CD14-positive monocyte (primary cell): ENCODE data around the gene DNAJC18. TPM values are rescaled to one million over a fixed set of nuclear protein-coding genes. Genes with fewer than 3 reads are reported as not detected.
"Not testable (repeated sequence)": the region's sequence is repeated elsewhere in the genome, so short reads cannot be mapped to it uniquely, and the experiment has no call there.

ENCODE experiments used
- DNase-seq, 3 donors: peaks; one replicate each; pipeline ENCODE4 v3.0.0-alpha.2; 2011 to 2022
- H2AFZ ChIP-seq: 2 replicates; pipeline ENCODE4 v1.6.0; 2012; ENCODE audit warnings: mild to moderate bottlenecking, low read depth, low read length, inconsistent platforms; ENCODE audit not compliant: insufficient read depth, poor library complexity, severe bottlenecking
- H3K27ac ChIP-seq, 2 donors: 1 replicate in 1 of 2; 2 replicates in 1 of 2; pipeline ENCODE4 v1.5.1; 2012 to 2013; ENCODE audit warnings: low read length in 2 of 2, control low read depth in 1 of 2, inconsistent platforms in 1 of 2, low read depth in 1 of 2, mild to moderate bottlenecking in 1 of 2
- H3K27me3 ChIP-seq, 2 donors: one replicate each; pipeline versions ENCODE4 v1.6.0 to v1.6.1; 2011 to 2013; ENCODE audit warnings: low read length in 2 of 2; ENCODE audit not compliant: control insufficient read depth in 2 of 2, insufficient read depth in 2 of 2
- H3K36me3 ChIP-seq, 2 donors: replicated peaks in 1 of 2; 1 replicate in 1 of 2; 2 replicates in 1 of 2; pipeline versions ENCODE4 v1.5.1 to v1.6.1; 2012 to 2013; ENCODE audit warnings: low read length in 2 of 2, control low read depth in 1 of 2, inconsistent platforms in 1 of 2, mild to moderate bottlenecking in 1 of 2; ENCODE audit not compliant: insufficient read depth in 2 of 2, control insufficient read depth in 1 of 2
- H3K4me1 ChIP-seq, 2 donors: 1 replicate in 1 of 2; 2 replicates in 1 of 2; pipeline versions ENCODE4 v1.5.1 to v1.6.1; 2012 to 2013; ENCODE audit warnings: low read length in 2 of 2, control low read depth in 1 of 2, inconsistent platforms in 1 of 2, mild to moderate bottlenecking in 1 of 2, moderate library complexity in 1 of 2; ENCODE audit not compliant: insufficient read depth in 2 of 2, control insufficient read depth in 1 of 2
- H3K4me2 ChIP-seq: replicated peaks from 2 replicates; pipeline ENCODE3; 2012; ENCODE audit warnings: low read length, moderate library complexity, mild to moderate bottlenecking; ENCODE audit not compliant: poor library complexity, severe bottlenecking; ENCODE audit errors: extremely low read depth
- H3K4me3 ChIP-seq, 3 experiments: fragments of 200-600 bp in 1 of 3; sonication (generic) in 1 of 3; replicated peaks in 1 of 3; 1 replicate in 2 of 3; 2 replicates in 1 of 3; pipeline ENCODE4 v1.5.1; 2011 to 2013; ENCODE audit warnings: low read length in 3 of 3, mild to moderate bottlenecking in 3 of 3, control low read depth in 2 of 3, low read depth in 2 of 3, inconsistent platforms in 1 of 3, moderate library complexity in 1 of 3
- H3K79me2 ChIP-seq: 2 replicates; pipeline ENCODE4 v1.6.0; 2012; ENCODE audit warnings: mild to moderate bottlenecking, control low read depth, inconsistent platforms, low read length, moderate library complexity; ENCODE audit not compliant: insufficient read depth
- H3K9ac ChIP-seq: 2 replicates; pipeline ENCODE4 v1.6.0; 2017; ENCODE audit warnings: low read length, mild to moderate bottlenecking; ENCODE audit not compliant: insufficient read depth, poor library complexity, severe bottlenecking
- H3K9me3 ChIP-seq, 2 donors: replicated peaks in 1 of 2; 1 replicate in 1 of 2; 2 replicates in 1 of 2; pipeline versions ENCODE4 v1.5.1 to v1.6.1; 2012 to 2013; ENCODE audit warnings: low read length in 2 of 2, control low read depth in 1 of 2; ENCODE audit not compliant: control insufficient read depth in 1 of 2, insufficient read depth in 1 of 2
- H4K20me1 ChIP-seq: 2 replicates; pipeline ENCODE4 v1.6.0; 2012; ENCODE audit warnings: mild to moderate bottlenecking, low read length, control low read depth, moderate library complexity; ENCODE audit not compliant: insufficient read depth
- H3K27ac Mint-ChIP-seq, 7 donors: one replicate each; pipeline ENCODE4 v1.8.0; 2020; ENCODE audit warnings: mild to moderate bottlenecking in 7 of 7, mixed read lengths in 7 of 7, moderate library complexity in 6 of 7, inconsistent platforms in 2 of 7
- H3K27me3 Mint-ChIP-seq, 3 donors: one replicate each; pipeline ENCODE4 v1.8.0; 2021 to 2022; ENCODE audit warnings: low read depth in 3 of 3, mild to moderate bottlenecking in 3 of 3, mixed read lengths in 3 of 3, moderate library complexity in 3 of 3, inconsistent platforms in 1 of 3
- H3K36me3 Mint-ChIP-seq, 2 donors: one replicate each; pipeline ENCODE4 v1.8.0; 2020; ENCODE audit warnings: mixed read lengths in 2 of 2, inconsistent platforms in 1 of 2, mild to moderate bottlenecking in 1 of 2
- H3K4me1 Mint-ChIP-seq: one replicate; pipeline ENCODE4 v1.8.0; 2020; ENCODE audit warnings: mild to moderate bottlenecking, mixed read lengths
- H3K4me3 Mint-ChIP-seq, 2 donors: one replicate each; pipeline ENCODE4 v1.8.0; 2020; ENCODE audit warnings: mild to moderate bottlenecking in 2 of 2, mixed read lengths in 2 of 2, moderate library complexity in 1 of 2
- H3K9me3 Mint-ChIP-seq, 7 donors: one replicate each; pipeline ENCODE4 v1.8.0; 2020 to 2022; ENCODE audit warnings: mixed read lengths in 7 of 7, mild to moderate bottlenecking in 6 of 7, moderate library complexity in 6 of 7, inconsistent platforms in 2 of 7
- CTCF ChIP-seq: fragments of 200-600 bp; IDR thresholded peaks from one replicate; pipeline ENCODE4 v1.8.0; 2022; ENCODE audit warnings: antibody characterized with exemption, mild to moderate bottlenecking
- WGBS: methylation state at CpG from one replicate; pipeline ENCODE4 v1.1.5; 2013; ENCODE audit warnings: missing lambda C conversion rate; ENCODE audit not compliant: insufficient coverage; 5-methylcytosine and 5-hydroxymethylcytosine counted together
- intact Hi-C, 2 donors: fragments of 100-400 bp; cut with micrococcal nuclease; formaldehyde crosslinking; loops; one replicate each; pipeline versions ENCODE4 v1.15.0 to v1.15.1; 2023
- polyA plus RNA-seq, 3 donors: library from polyadenylated mRNA; depleted of rRNA in 1 of 3; unstranded in 2 of 3; stranded (reverse) in 1 of 3; fragments of 300-500 nt in 2 of 3; fragments of >200 nt in 1 of 3; fragmentation: Illumina TruSeq in 2 of 3; gene quantifications; 1 replicate in 2 of 3; 2 replicates in 1 of 3; pipeline ENCODE4 v1.2.3, GENCODE V29; 2012 to 2021

Gene DNAJC18
- polyA plus RNA-seq, 3 donors: 0.87 to 2.6 (median 2.2) TPM

GRCh38 chr5:139486201-139486600 lies 46.9 kb upstream of the DNAJC18 start:
- Mint-ChIP-seq H3K4me1 (peaks cover 67% of the 10 kb centered on the region), H3K36me3 (no peaks in the 10 kb centered on the region), H3K27me3 (no peaks in the 10 kb centered on the region), H3K27ac (no peak overlapping the region), H3K4me3 (no peak overlapping the region), H3K9me3 (no peaks in the 10 kb centered on the region)
- TF ChIP-seq CTCF: no peak
- Histone ChIP-seq H3K4me2 (no peak overlapping the region), H3K27ac (no peak overlapping the region), H3K27me3 (no peaks in the 10 kb centered on the region), H3K9ac (no peak overlapping the region), H3K9me3 (no peaks in the 10 kb centered on the region), H3K79me2 (peaks cover 9% of the 10 kb centered on the region), H3K4me1 (peaks cover 58 to 62% of the 10 kb centered on the region in 2 donors), H4K20me1 (peaks cover 3% of the 10 kb centered on the region), H3K36me3 (no peaks in the 10 kb centered on the region), H2AFZ (no peak overlapping the region), H3K4me3 (no peak overlapping the region)
- no peak for DNase-seq
- intact Hi-C loops: no loop called here
- WGBS: 100% methylated on average over 6 of the region's 7 CpGs

GRCh38 chr5:139482890-139483208 lies 43.5 kb upstream of the DNAJC18 start:
- H3K27ac ChIP-seq: peak overlapping the region; percentile 91 to 92
- Mint-ChIP-seq H3K4me1 (peaks cover 72% of the 10 kb centered on the region), H3K36me3 (peaks cover 18 to 24% of the 10 kb centered on the region in 2 donors)

More at GRCh38 chr5:139482890-139483208, 43.5 kb upstream of the DNAJC18 start:
- H4K20me1 ChIP-seq: peaks cover 29% of the 10 kb centered on the region
- H3K9ac ChIP-seq, H3K27me3 Mint-ChIP-seq, H3K27me3 ChIP-seq, intact Hi-C loops, DNase-seq, H3K9me3 Mint-ChIP-seq, H3K9me3 ChIP-seq: not testable (repeated sequence)
- peak overlapping the region; percentile 91 to 99 (median 96) for H3K27ac Mint-ChIP-seq
- H3K36me3 ChIP-seq: peaks cover 13 to 15% of the 10 kb centered on the region in 2 donors
- H2AFZ ChIP-seq: peak overlapping the region; percentile 83
- peak overlapping the region; percentile 88 to 97 for H3K4me3 Mint-ChIP-seq
- H3K79me2 ChIP-seq: peaks cover 42% of the 10 kb centered on the region
- 7% methylated on average over 2 of the region's 6 CpGs for WGBS
- peak overlapping the region in 1 of 3 experiments; percentile 81 for H3K4me3 ChIP-seq
- peaks cover 71 to 79% of the 10 kb centered on the region in 2 donors for H3K4me1 ChIP-seq
- H3K4me2 ChIP-seq: peak overlapping the region; percentile 98
